Panc1 (cell line): ENCODE measurements around the gene FAM13A. TPM values are rescaled to one million over a fixed set of nuclear protein-coding genes. Genes with fewer than 3 reads are reported as not detected.

Experiments
- ATAC-seq: fragments of 200-7000 bp; cut with Tn5 transposase; 2 replicates; pipeline ENCODE4 v1.9.1; 2020; ENCODE audit warnings: mild to moderate bottlenecking, moderate library complexity
- BruUV-seq: library from RNA; stranded (reverse); fragments of 400-500 nt; replicated peaks from 2 replicates; lab custom pipeline; 2021; lab: Mats Ljungman, UMichigan
- CTCF ChIA-PET: fragments of 300-600 bp; sonication (Branson Sonifier 250); formaldehyde crosslinking; loops from one replicate; lab custom pipeline; 2022; ENCODE audit warnings: antibody characterized with exemption; lab: Charles Lee
- POLR2A ChIA-PET: fragments of 300-600 bp; sonication (Branson Sonifier 250); formaldehyde crosslinking; loops from one replicate; lab custom pipeline; 2022; ENCODE audit warnings: antibody characterized with exemption; lab: Charles Lee
- DNase-seq: peaks from one replicate; pipeline ENCODE4 v3.0.0-alpha.2; 2010; ENCODE audit warnings: low read depth, low spot score
- H3K27ac ChIP-seq: 2 replicates; pipeline ENCODE4 v1.5.1; 2011; ENCODE audit warnings: mild to moderate bottlenecking, low read length, inconsistent platforms
- H3K27me3 ChIP-seq: fragments of 200-500 bp; sonication (Bioruptor generic); 2 replicates; pipeline ENCODE4 v1.6.0; 2014; ENCODE audit warnings: low read length, inconsistent platforms; ENCODE audit not compliant: control insufficient read depth, insufficient read depth
- H3K36me3 ChIP-seq: fragments of 200-500 bp; sonication (Bioruptor generic); 2 replicates; pipeline ENCODE4 v1.5.1; 2014; ENCODE audit warnings: inconsistent platforms, mild to moderate bottlenecking, low read length, moderate library complexity; ENCODE audit not compliant: control insufficient read depth, insufficient read depth
- H3K4me1 ChIP-seq: 2 replicates; pipeline ENCODE4 v1.5.1; 2011; ENCODE audit warnings: inconsistent platforms, mild to moderate bottlenecking, low read length, moderate library complexity; ENCODE audit not compliant: control insufficient read depth, insufficient read depth
- H3K4me3 ChIP-seq, 2 experiments: 2 replicates each; pipeline ENCODE4 v1.5.1; 2011 to 2012; ENCODE audit warnings: low read depth in 2 of 2, low read length in 2 of 2, mild to moderate bottlenecking in 2 of 2, inconsistent platforms in 1 of 2, moderate library complexity in 1 of 2
- H3K9me3 ChIP-seq: fragments of 200-500 bp; sonication (Bioruptor generic); 2 replicates; pipeline ENCODE4 v1.5.1; 2014; ENCODE audit warnings: low read depth, mild to moderate bottlenecking, inconsistent platforms, low read length, moderate library complexity; ENCODE audit not compliant: control insufficient read depth, insufficient read depth
- POLR2AphosphoS5 ChIP-seq: IDR thresholded peaks from 2 replicates; pipeline ENCODE4 v1.6.1; 2012; ENCODE audit warnings: mild to moderate bottlenecking, low read depth, low read length, moderate library complexity
- SIN3A ChIP-seq: IDR thresholded peaks from 2 replicates; pipeline ENCODE4 v1.6.1; 2012; ENCODE audit warnings: low read depth, mild to moderate bottlenecking, low read length, moderate library complexity, borderline replicate concordance; ENCODE audit not compliant: insufficient read depth
- TCF7L2 ChIP-seq: IDR thresholded peaks from 2 replicates; pipeline ENCODE4 v1.6.1; 2011; ENCODE audit warnings: mild to moderate bottlenecking, low read depth, low read length, inconsistent platforms
- in situ Hi-C: cut with HindIII; loops from 2 replicates; pipeline ENCODE4 v1.10.0; 2016; ENCODE audit warnings: low sequenced_read_pairs, low pct_unique_long_range_greater_than_20kb
- intact Hi-C: fragments of 100-400 bp; cut with micrococcal nuclease; formaldehyde crosslinking; loops from one replicate; pipeline ENCODE4 v1.10.0; 2022; ENCODE audit not compliant: unreplicated experiment
- total RNA-seq: library from RNA; stranded (reverse); gene quantifications from one replicate; pipeline ENCODE4 v1.2.1, GENCODE V29; 2021; ENCODE audit not compliant: unreplicated experiment
- TF ChIP-seq, protein P1 (sequence below), 2 experiments: IDR thresholded peaks; 2 replicates each; pipeline ENCODE4 v1.6.1; 2011 to 2012; ENCODE audit warnings: low read depth in 2 of 2, control low read depth in 1 of 2, low read length in 1 of 2, mild to moderate bottlenecking in 1 of 2, moderate library complexity in 1 of 2; ENCODE audit not compliant: insufficient read depth in 1 of 2
- TF ChIP-seq, protein P2 (sequence below): fragments of 450-650 bp; IDR thresholded peaks from 2 replicates; pipeline ENCODE4 v1.5.1; 2017; ENCODE audit warnings: mild to moderate bottlenecking

FAM13A gene
- total RNA-seq, 1 experiment from 2014 or later, result 5.8 TPM

GRCh38 chr4:88794952-88795351 lies 262.0 kb downstream of the FAM13A start:
- in situ Hi-C loops (no loop called here), intact Hi-C loops (loop anchor here (10.0 kb wide), 1 partner anchor 90 kb away; no protein-coding TSS in a partner anchor)
- Histone ChIP-seq H3K27me3 (no peaks in the 10 kb centered on the region), H3K36me3 (no peaks in the 10 kb centered on the region), H3K4me3 (no peak overlapping the region), H3K9me3 (no peaks in the 10 kb centered on the region), H3K4me1 (no peaks in the 10 kb centered on the region), H3K27ac (no peak overlapping the region)
- BruUV-seq, result no TSS peak
- DNase-seq (no peak), ATAC-seq (no peak)
- POLR2A ChIA-PET, result interaction anchor here (0.6 kb wide), 1 partner anchor 328 kb away, joined by 14 read pairs; no protein-coding TSS in a partner anchor
- TF ChIP-seq POLR2AphosphoS5, result no peak
- TF ChIP-seq, protein P1, sequence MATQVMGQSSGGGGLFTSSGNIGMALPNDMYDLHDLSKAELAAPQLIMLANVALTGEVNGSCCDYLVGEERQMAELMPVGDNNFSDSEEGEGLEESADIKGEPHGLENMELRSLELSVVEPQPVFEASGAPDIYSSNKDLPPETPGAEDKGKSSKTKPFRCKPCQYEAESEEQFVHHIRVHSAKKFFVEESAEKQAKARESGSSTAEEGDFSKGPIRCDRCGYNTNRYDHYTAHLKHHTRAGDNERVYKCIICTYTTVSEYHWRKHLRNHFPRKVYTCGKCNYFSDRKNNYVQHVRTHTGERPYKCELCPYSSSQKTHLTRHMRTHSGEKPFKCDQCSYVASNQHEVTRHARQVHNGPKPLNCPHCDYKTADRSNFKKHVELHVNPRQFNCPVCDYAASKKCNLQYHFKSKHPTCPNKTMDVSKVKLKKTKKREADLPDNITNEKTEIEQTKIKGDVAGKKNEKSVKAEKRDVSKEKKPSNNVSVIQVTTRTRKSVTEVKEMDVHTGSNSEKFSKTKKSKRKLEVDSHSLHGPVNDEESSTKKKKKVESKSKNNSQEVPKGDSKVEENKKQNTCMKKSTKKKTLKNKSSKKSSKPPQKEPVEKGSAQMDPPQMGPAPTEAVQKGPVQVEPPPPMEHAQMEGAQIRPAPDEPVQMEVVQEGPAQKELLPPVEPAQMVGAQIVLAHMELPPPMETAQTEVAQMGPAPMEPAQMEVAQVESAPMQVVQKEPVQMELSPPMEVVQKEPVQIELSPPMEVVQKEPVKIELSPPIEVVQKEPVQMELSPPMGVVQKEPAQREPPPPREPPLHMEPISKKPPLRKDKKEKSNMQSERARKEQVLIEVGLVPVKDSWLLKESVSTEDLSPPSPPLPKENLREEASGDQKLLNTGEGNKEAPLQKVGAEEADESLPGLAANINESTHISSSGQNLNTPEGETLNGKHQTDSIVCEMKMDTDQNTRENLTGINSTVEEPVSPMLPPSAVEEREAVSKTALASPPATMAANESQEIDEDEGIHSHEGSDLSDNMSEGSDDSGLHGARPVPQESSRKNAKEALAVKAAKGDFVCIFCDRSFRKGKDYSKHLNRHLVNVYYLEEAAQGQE (IDR thresholded peaks at IDR 0.05; ENCODE audit: insufficient read depth in 1 of 2, low read depth in 2 of 2, low read length in 1 of 2), result no peak
- TF ChIP-seq SIN3A, result no peak
- TF ChIP-seq, protein P2, sequence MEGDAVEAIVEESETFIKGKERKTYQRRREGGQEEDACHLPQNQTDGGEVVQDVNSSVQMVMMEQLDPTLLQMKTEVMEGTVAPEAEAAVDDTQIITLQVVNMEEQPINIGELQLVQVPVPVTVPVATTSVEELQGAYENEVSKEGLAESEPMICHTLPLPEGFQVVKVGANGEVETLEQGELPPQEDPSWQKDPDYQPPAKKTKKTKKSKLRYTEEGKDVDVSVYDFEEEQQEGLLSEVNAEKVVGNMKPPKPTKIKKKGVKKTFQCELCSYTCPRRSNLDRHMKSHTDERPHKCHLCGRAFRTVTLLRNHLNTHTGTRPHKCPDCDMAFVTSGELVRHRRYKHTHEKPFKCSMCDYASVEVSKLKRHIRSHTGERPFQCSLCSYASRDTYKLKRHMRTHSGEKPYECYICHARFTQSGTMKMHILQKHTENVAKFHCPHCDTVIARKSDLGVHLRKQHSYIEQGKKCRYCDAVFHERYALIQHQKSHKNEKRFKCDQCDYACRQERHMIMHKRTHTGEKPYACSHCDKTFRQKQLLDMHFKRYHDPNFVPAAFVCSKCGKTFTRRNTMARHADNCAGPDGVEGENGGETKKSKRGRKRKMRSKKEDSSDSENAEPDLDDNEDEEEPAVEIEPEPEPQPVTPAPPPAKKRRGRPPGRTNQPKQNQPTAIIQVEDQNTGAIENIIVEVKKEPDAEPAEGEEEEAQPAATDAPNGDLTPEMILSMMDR, result no peak
- TF ChIP-seq TCF7L2, result no peak
- CTCF ChIA-PET, result no interaction called here

GRCh38 chr4:88794087-88794690 lies 262.8 kb downstream of the FAM13A start:
- ATAC-seq, result no peak

More at GRCh38 chr4:88794087-88794690, 262.8 kb downstream of the FAM13A start:
- no peak for DNase-seq
- H3K27me3 ChIP-seq, result no peaks in the 10 kb centered on the region
- POLR2A ChIA-PET, result interaction anchor here (0.6 kb wide), 1 partner anchor 329 kb away, joined by 14 read pairs; no protein-coding TSS in a partner anchor
- in situ Hi-C loops (no loop called here), intact Hi-C loops (loop anchor here (10.0 kb wide), 1 partner anchor 89 kb away; no protein-coding TSS in a partner anchor)
- BruUV-seq, result no TSS peak
- no peaks in the 10 kb centered on the region for H3K4me1 ChIP-seq
- no peaks in the 10 kb centered on the region for H3K36me3 ChIP-seq
- no peak overlapping the region for H3K4me3 ChIP-seq
- H3K9me3 ChIP-seq, result no peaks in the 10 kb centered on the region
- H3K27ac ChIP-seq, result no peak overlapping the region
- TF ChIP-seq, protein P1 (IDR thresholded peaks at IDR 0.05; ENCODE audit: insufficient read depth in 1 of 2, low read depth in 2 of 2, low read length in 1 of 2), result no peak
- no peak for TF ChIP-seq SIN3A
- TF ChIP-seq, protein P2, result no peak
- no peak for TF ChIP-seq TCF7L2
- no peak for TF ChIP-seq POLR2AphosphoS5
- CTCF ChIA-PET, result no interaction called here
